A549 (cell line): ENCODE measurements around the gene FAM171A1. TPM values are rescaled to one million over a fixed set of nuclear protein-coding genes. Genes with fewer than 3 reads are reported as not detected.

ENCODE experiments used
- ATAC-seq, 2 experiments: fragments of 200-7000 bp in 1 of 2; fragments of >200 bp in 1 of 2; cut with Nextera tagmentation in 1 of 2; cut with Tn5 transposase in 1 of 2; 3 replicates each; pipeline versions ENCODE4 v1.8.0 to v1.9.1; 2018 to 2020; ENCODE audit warnings: mild to moderate bottlenecking in 1 of 2, moderate library complexity in 1 of 2
- CTCF ChIA-PET: fragments of 300-600 bp; sonication (Branson Sonifier 250); formaldehyde crosslinking; extraction: SDS; loops from one replicate; lab custom pipeline; 2021; ENCODE audit warnings: antibody characterized with exemption, inconsistent platforms; lab: Yijun Ruan, JAX
- POLR2A ChIA-PET: fragments of 350-600 bp; formaldehyde crosslinking; extraction: SDS; loops from one replicate; lab custom pipeline; 2021; ENCODE audit warnings: antibody characterized with exemption, inconsistent platforms; lab: Yijun Ruan, JAX
- DNase-seq, 2 experiments: peaks; one replicate each; pipeline versions ENCODE4 v3.0.0 to v3.0.0-alpha.2; 2011 to 2016; ENCODE audit warnings: low read depth in 1 of 2, low spot score in 1 of 2
- FAIRE-seq: peaks from 2 replicates; lab custom pipeline; 2011; peaks lifted over from hg19 to GRCh38; lab: Jason Lieb, UNC
- H3K27ac ChIP-seq, 2 experiments: fragments of >200 bp; sonication (Bioruptor Twin); formaldehyde crosslinking; 3 replicates each; pipeline ENCODE4 v1.5.1; 2016 to 2017
- H3K4me1 ChIP-seq: fragments of >200 bp; sonication (Bioruptor Twin); formaldehyde crosslinking; 3 replicates; pipeline ENCODE4 v1.6.1; 2016
- H3K4me2 ChIP-seq: fragments of >200 bp; sonication (Bioruptor Twin); formaldehyde crosslinking; 3 replicates; pipeline ENCODE4 v1.6.1; 2016
- H3K4me3 ChIP-seq: fragments of >200 bp; sonication (Bioruptor Twin); formaldehyde crosslinking; 3 replicates; pipeline ENCODE4 v1.5.1; 2016
- H3K9me3 ChIP-seq: fragments of >200 bp; sonication (Bioruptor Twin); formaldehyde crosslinking; 3 replicates; pipeline ENCODE4 v1.6.1; 2016
- CBX2 ChIP-seq: fragments of 200-600 bp; sonication (generic); IDR thresholded peaks from 2 replicates; pipeline ENCODE4 v1.6.1; 2016; ENCODE audit warnings: low read depth, mild to moderate bottlenecking, borderline replicate concordance
- CBX8 ChIP-seq: fragments of 200-600 bp; sonication (generic); IDR thresholded peaks from 2 replicates; pipeline ENCODE4 v1.6.1; 2016
- CEBPB ChIP-seq, 2 experiments: fragments of >200 bp in 1 of 2; sonication (Bioruptor Twin) in 1 of 2; formaldehyde crosslinking in 1 of 2; IDR thresholded peaks; 2 replicates each; pipeline ENCODE4 v1.6.1; 2012 to 2016
- CHD2 ChIP-seq: fragments of 150-350 bp; IDR thresholded peaks from 2 replicates; pipeline ENCODE4 v1.6.1; 2014; ENCODE audit warnings: low read length; ENCODE audit not compliant: partially characterized antibody
- EHF ChIP-seq: fragments of 250-450 bp; sonication (Bioruptor Pico); IDR thresholded peaks from 2 replicates; pipeline ENCODE4 v1.5.0; 2020; ENCODE audit warnings: mild to moderate bottlenecking
- EHMT2 ChIP-seq: fragments of 200-600 bp; sonication (generic); IDR thresholded peaks from 2 replicates; pipeline ENCODE4 v1.6.1; 2016; ENCODE audit warnings: antibody characterized with exemption, low read depth, mild to moderate bottlenecking, moderate library complexity
- EP300 ChIP-seq, 2 experiments: fragments of >200 bp; sonication (Bioruptor Twin); formaldehyde crosslinking; IDR thresholded peaks; 2 replicates in 1 of 2; 3 replicates in 1 of 2; pipeline ENCODE4 v1.6.1; 2016 to 2017
- FOSB ChIP-seq: fragments of 250-450 bp; sonication (Bioruptor Pico); IDR thresholded peaks from 2 replicates; pipeline ENCODE4 v1.5.0; 2020; ENCODE audit warnings: mild to moderate bottlenecking, moderate library complexity
- FOSL2 ChIP-seq, 2 experiments: fragments of 450-650 bp in 1 of 2; fragments of >200 bp in 1 of 2; sonication (Bioruptor Twin) in 1 of 2; formaldehyde crosslinking; IDR thresholded peaks; 2 replicates each; pipeline versions ENCODE4 v1.5.0 to v1.6.1; 2016 to 2020; ENCODE audit warnings: mild to moderate bottlenecking in 1 of 2, moderate library complexity in 1 of 2
- FOXS1 ChIP-seq: fragments of 250-450 bp; sonication (Bioruptor Pico); IDR thresholded peaks from 2 replicates; pipeline ENCODE4 v1.5.0; 2020; ENCODE audit warnings: mild to moderate bottlenecking, moderate library complexity
- HEYL ChIP-seq: fragments of 250-450 bp; sonication (Bioruptor Pico); IDR thresholded peaks from 2 replicates; pipeline ENCODE4 v1.8.0; 2021; ENCODE audit warnings: mild to moderate bottlenecking, moderate library complexity
- HOXB13 ChIP-seq: fragments of 250-450 bp; sonication (Bioruptor Pico); IDR thresholded peaks from 2 replicates; pipeline ENCODE4 v1.5.0; 2020; ENCODE audit warnings: low read depth, mild to moderate bottlenecking, moderate library complexity
- HOXB5 ChIP-seq: fragments of 250-450 bp; sonication (Bioruptor Pico); IDR thresholded peaks from 2 replicates; pipeline ENCODE4 v1.5.0; 2020; ENCODE audit warnings: mild to moderate bottlenecking, moderate library complexity
- JUN ChIP-seq, 2 experiments: fragments of >200 bp; sonication (Bioruptor Twin); formaldehyde crosslinking; IDR thresholded peaks; 2 replicates in 1 of 2; 3 replicates in 1 of 2; pipeline ENCODE4 v1.6.1; 2016 to 2017
- JUNB ChIP-seq: fragments of >200 bp; sonication (Bioruptor Twin); formaldehyde crosslinking; IDR thresholded peaks from 2 replicates; pipeline ENCODE4 v1.6.1; 2016
- KDM1A ChIP-seq: fragments of 200-600 bp; sonication (generic); IDR thresholded peaks from 2 replicates; pipeline ENCODE4 v1.6.1; 2016; ENCODE audit warnings: low read depth, mild to moderate bottlenecking
- MAFK ChIP-seq: fragments of 450-650 bp; IDR thresholded peaks from 2 replicates; pipeline ENCODE4 v1.6.1; 2014; ENCODE audit not compliant: partially characterized antibody
- MAZ ChIP-seq: fragments of 150-350 bp; IDR thresholded peaks from 2 replicates; pipeline ENCODE4 v1.6.1; 2014; ENCODE audit warnings: antibody characterized with exemption, low read depth, low read length, borderline replicate concordance
- MYC ChIP-seq: IDR thresholded peaks from 2 replicates; pipeline ENCODE4 v1.6.1; 2012; ENCODE audit warnings: mild to moderate bottlenecking, inconsistent platforms, low read length, improper control_type of control experiment, borderline replicate concordance
- NFE2L2 ChIP-seq: fragments of 150-350 bp; conservative IDR thresholded peaks from 2 replicates; pipeline ENCODE4 v1.6.1; 2014; ENCODE audit warnings: low read length
- NPAS2 ChIP-seq: fragments of 250-450 bp; sonication (Bioruptor Pico); IDR thresholded peaks from 2 replicates; pipeline ENCODE4 v1.8.0; 2022; ENCODE audit warnings: mild to moderate bottlenecking, moderate library complexity, borderline replicate concordance
- POLR2A ChIP-seq: IDR thresholded peaks from 2 replicates; pipeline ENCODE4 v1.6.1; 2012; ENCODE audit warnings: mild to moderate bottlenecking, low read length
- POLR2AphosphoS2 ChIP-seq: conservative IDR thresholded peaks from 2 replicates; pipeline ENCODE4 v1.6.1; 2012; ENCODE audit warnings: low read length, improper control_type of control experiment, inconsistent platforms
- RARB ChIP-seq: fragments of 250-450 bp; sonication (Bioruptor Pico); IDR thresholded peaks from 2 replicates; pipeline ENCODE4 v1.8.0; 2021; ENCODE audit warnings: mild to moderate bottlenecking, moderate library complexity
- SMC3 ChIP-seq: fragments of >200 bp; sonication (Bioruptor Twin); formaldehyde crosslinking; IDR thresholded peaks from 3 replicates; pipeline ENCODE4 v1.6.1; 2018; ENCODE audit warnings: inconsistent platforms
- SREBF2 ChIP-seq: fragments of 450-650 bp; IDR thresholded peaks from 2 replicates; pipeline ENCODE4 v1.6.1; 2014; ENCODE audit warnings: mild to moderate bottlenecking, moderate library complexity
- TP53 ChIP-seq: fragments of 250-450 bp; sonication (Bioruptor Pico); IDR thresholded peaks from 2 replicates; pipeline ENCODE4 v1.5.0; 2021; ENCODE audit warnings: mild to moderate bottlenecking, moderate library complexity
- ZC3H11A ChIP-seq: fragments of 450-650 bp; IDR thresholded peaks from 2 replicates; pipeline ENCODE4 v1.6.1; 2014; ENCODE audit warnings: antibody characterized with exemption, mild to moderate bottlenecking
- ZFP36 ChIP-seq: fragments of 450-650 bp; IDR thresholded peaks from 2 replicates; pipeline ENCODE4 v1.6.1; 2014; ENCODE audit warnings: borderline replicate concordance; ENCODE audit not compliant: partially characterized antibody
- ZNF302 ChIP-seq: fragments of 250-450 bp; sonication (Bioruptor Pico); IDR thresholded peaks from 2 replicates; pipeline ENCODE4 v1.9.0; 2021; ENCODE audit warnings: inconsistent platforms, mild to moderate bottlenecking, moderate library complexity
- WGBS: methylation state at CpG from one replicate; pipeline ENCODE4 v1.1.6; 2017; ENCODE audit errors: missing lambda C conversion rate; 5-methylcytosine and 5-hydroxymethylcytosine counted together
- polyA plus RNA-seq, 4 experiments: library from polyadenylated mRNA; depleted of rRNA in 3 of 4; stranded (reverse); fragments of >200 nt; fragmentation: RNase III in 1 of 4; extraction: RNeasy Plus Mini Kit Qiagen cat#74134 plus additional on column Dnase treatment in 1 of 4; gene quantifications; 2 replicates in 3 of 4; 3 replicates in 1 of 4; pipeline ENCODE4 v1.2.3, GENCODE V29; 2011 to 2017
- TF ChIP-seq, protein P1 (sequence below): IDR thresholded peaks from 2 replicates; pipeline ENCODE4 v1.6.1; 2012
- TF ChIP-seq, protein P2 (sequence below): fragments of 450-650 bp; IDR thresholded peaks from 2 replicates; pipeline ENCODE4 v1.6.1; 2014; ENCODE audit warnings: antibody characterized with exemption
- TF ChIP-seq, protein P3 (sequence below): fragments of 250-450 bp; sonication (Bioruptor Pico); IDR thresholded peaks from 2 replicates; pipeline ENCODE4 v1.5.0; 2021; ENCODE audit warnings: mild to moderate bottlenecking, moderate library complexity, borderline replicate concordance

FAM171A1 gene
- polyA plus RNA-seq, 2 of the 4 experiments (the other 2 are of a cell fraction) = 13.8 to 15.2 TPM

DNA sequence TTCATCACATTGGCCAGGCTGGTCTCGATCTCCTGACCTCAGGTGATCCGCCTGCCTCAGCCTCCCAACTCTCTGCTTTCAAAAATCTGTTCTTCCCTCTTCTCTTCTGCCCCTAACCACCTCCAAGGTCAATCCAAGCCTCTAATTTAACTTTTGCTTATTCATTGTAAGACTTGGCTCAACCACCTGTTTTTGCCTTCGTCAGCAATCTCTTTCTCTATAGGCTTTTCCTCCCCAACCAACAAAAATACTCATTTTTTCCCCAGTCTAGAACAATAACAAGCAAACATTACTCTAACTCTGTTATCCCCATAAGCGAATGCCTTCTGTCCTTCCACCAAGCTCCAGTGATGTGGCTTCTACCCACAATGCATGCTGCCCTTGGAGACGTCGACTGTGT, 112.8 kb downstream of the FAM171A1 start:
- Histone ChIP-seq H3K4me3 (no peak overlapping the region), H3K4me2 (no peak overlapping the region), H3K4me1 (no peaks in the 10 kb centered on the region), H3K9me3 (no peaks in the 10 kb centered on the region), H3K27ac (no peak overlapping the region)
- ChIA-PET POLR2A (no interaction called here), CTCF (interaction anchor here (1.0 kb wide), 1 partner anchor 48 kb away, joined by 3 read pairs; no protein-coding TSS in a partner anchor)
- TF ChIP-seq MAFK = peak; percentile 31
- no peak for TF ChIP-seq KDM1A
- no peak for TF ChIP-seq FOSB (CRISPR knock-in tag)
- ATAC-seq = no peak
- 91% methylated on average over 6 of the region's 6 CpGs for WGBS
- no peak for DNase-seq
- FAIRE-seq = no peak

DNA sequence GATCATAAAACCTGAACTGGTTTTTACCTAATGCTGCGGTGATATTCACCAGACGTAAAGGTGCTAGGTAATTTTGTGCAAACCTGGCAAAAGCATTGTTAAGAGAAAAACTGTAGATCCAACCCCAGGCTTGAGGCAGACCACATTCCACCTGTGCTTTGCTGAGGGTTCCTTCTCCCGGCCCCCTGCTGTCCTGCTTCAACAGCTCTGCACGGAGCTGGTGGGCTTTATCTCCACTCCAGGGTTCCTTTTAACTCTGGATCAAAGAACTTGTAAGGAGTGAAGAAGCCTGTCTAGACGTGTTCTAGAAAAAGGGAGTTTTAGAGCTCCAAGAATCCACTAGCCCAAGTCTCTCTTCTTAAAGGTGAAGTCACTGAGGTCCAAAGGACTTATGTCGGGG, 115.1 kb downstream of the FAM171A1 start:
- no peak for FAIRE-seq
- no peak for ATAC-seq
- H3K27ac ChIP-seq = no peak overlapping the region
- H3K4me3 ChIP-seq = no peak overlapping the region
- CTCF ChIA-PET = interaction anchor here (0.5 to 0.9 kb wide), 2 partner anchors 9 to 59 kb away, joined by 3 to 4 read pairs; no protein-coding TSS in a partner anchor
- no peak for TF ChIP-seq FOXS1 (CRISPR knock-in tag)
- no peak for TF ChIP-seq HEYL
- TF ChIP-seq ZNF302 (CRISPR knock-in tag) = no peak
- no peak for TF ChIP-seq POLR2AphosphoS2
- no peak for TF ChIP-seq EHF (CRISPR knock-in tag)
- TF ChIP-seq CEBPB (IDR thresholded peaks at IDR 0.05) = no peak
- no peak for TF ChIP-seq NPAS2 (CRISPR knock-in tag)
- no peak for TF ChIP-seq TP53
- no peak for TF ChIP-seq JUNB
- no peak for TF ChIP-seq MAZ
- TF ChIP-seq FOSB (CRISPR knock-in tag) = no peak
- TF ChIP-seq, protein P1, sequence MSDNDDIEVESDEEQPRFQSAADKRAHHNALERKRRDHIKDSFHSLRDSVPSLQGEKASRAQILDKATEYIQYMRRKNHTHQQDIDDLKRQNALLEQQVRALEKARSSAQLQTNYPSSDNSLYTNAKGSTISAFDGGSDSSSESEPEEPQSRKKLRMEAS = no peak
- TF ChIP-seq CBX8 = no peak
- no peak for TF ChIP-seq EP300 (IDR thresholded peaks at IDR 0.05)
- no peak for TF ChIP-seq CBX2
- no peak for TF ChIP-seq JUN (IDR thresholded peaks at IDR 0.05)
- TF ChIP-seq, all 56 proteins: peak for 0
- POLR2A ChIA-PET = no interaction called here
- no peaks in the 10 kb centered on the region for H3K4me1 ChIP-seq
- DNase-seq = no peak
- H3K9me3 ChIP-seq = no peaks in the 10 kb centered on the region
- WGBS = 86% methylated on average over 6 of the region's 6 CpGs
- no peak overlapping the region for H3K4me2 ChIP-seq

DNA sequence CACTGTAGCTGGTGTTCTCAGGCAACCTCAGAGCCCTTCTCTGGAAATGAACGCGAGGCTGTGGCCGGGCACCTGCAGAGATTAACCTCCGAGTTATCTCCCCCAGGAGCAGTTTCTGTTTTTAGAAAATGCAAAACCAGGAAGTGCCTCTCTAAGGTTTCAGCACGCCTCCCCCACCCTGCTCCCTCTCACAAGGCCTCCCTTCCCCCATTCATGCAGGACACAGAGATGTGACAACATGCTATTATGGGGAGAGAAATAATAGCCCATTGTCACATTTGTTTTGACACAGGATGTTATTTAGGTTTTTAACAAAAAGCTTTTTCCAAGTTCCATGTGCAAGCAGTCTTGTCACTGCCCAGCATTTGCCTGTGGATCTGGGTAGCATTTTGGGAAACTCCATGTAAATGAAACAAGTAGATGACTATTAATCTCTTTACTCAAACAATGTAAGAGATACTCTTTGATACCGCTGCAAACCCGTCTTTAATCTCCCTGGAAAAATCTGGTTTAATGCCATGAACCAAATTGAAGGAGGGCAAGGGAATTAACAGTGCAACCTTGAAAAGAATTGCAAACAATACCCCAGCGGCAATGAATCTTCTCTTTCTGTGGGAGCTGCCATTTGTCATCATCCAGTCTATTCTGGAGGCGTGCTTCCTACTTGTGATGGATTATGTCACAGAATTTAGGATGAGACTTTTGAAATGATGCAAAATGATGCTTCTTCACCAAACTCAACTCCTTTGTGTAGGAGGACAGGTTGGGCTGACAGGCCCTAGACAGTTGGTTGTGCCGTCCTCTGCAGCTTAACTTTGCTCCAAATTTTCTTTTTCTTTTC, 116.1 kb downstream of the FAM171A1 start:
- no peak overlapping the region for H3K27ac ChIP-seq
- WGBS = 95% methylated on average over 10 of the region's 10 CpGs
- H3K4me2 ChIP-seq = no peak overlapping the region
- TF ChIP-seq HOXB5 (CRISPR knock-in tag) = no peak
- no peak for TF ChIP-seq RARB (CRISPR knock-in tag)
- TF ChIP-seq HOXB13 (CRISPR knock-in tag) = no peak
- TF ChIP-seq, protein P2, sequence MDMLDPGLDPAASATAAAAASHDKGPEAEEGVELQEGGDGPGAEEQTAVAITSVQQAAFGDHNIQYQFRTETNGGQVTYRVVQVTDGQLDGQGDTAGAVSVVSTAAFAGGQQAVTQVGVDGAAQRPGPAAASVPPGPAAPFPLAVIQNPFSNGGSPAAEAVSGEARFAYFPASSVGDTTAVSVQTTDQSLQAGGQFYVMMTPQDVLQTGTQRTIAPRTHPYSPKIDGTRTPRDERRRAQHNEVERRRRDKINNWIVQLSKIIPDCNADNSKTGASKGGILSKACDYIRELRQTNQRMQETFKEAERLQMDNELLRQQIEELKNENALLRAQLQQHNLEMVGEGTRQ = no peak
- TF ChIP-seq MYC = no peak
- TF ChIP-seq EP300 (IDR thresholded peaks at IDR 0.05) = no peak
- no peak for TF ChIP-seq MAFK
- TF ChIP-seq, protein P3, sequence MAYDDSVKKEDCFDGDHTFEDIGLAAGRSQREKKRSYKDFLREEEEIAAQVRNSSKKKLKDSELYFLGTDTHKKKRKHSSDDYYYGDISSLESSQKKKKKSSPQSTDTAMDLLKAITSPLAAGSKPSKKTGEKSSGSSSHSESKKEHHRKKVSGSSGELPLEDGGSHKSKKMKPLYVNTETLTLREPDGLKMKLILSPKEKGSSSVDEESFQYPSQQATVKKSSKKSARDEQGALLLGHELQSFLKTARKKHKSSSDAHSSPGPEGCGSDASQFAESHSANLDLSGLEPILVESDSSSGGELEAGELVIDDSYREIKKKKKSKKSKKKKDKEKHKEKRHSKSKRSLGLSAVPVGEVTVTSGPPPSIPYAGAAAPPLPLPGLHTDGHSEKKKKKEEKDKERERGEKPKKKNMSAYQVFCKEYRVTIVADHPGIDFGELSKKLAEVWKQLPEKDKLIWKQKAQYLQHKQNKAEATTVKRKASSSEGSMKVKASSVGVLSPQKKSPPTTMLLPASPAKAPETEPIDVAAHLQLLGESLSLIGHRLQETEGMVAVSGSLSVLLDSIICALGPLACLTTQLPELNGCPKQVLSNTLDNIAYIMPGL (CRISPR knock-in tag) = no peak
- no peak for TF ChIP-seq FOSL2 (IDR thresholded peaks at IDR 0.05)
- TF ChIP-seq FOSL2 (CRISPR knock-in tag; IDR thresholded peaks at IDR 0.05) = no peak
- no peak for TF ChIP-seq SMC3
- TF ChIP-seq NFE2L2 = no peak
- TF ChIP-seq POLR2A = no peak
- no peak for TF ChIP-seq SREBF2
- TF ChIP-seq POLR2AphosphoS2 = no peak
- TF ChIP-seq FOXS1 (CRISPR knock-in tag) = no peak
- no peak for TF ChIP-seq ZC3H11A
- TF ChIP-seq EHMT2 = no peak
- no peak for TF ChIP-seq ZFP36
- no peak for TF ChIP-seq CHD2
- FAIRE-seq (no peak), ATAC-seq (no peak), DNase-seq (no peak)
- POLR2A ChIA-PET = no interaction called here
- CTCF ChIA-PET = interaction anchor here (0.6 to 0.9 kb wide), 2 partner anchors 10 to 204 kb away, joined by 3 read pairs; no protein-coding TSS in a partner anchor
- no peaks in the 10 kb centered on the region for H3K9me3 ChIP-seq
- no peak overlapping the region for H3K4me3 ChIP-seq
- no peaks in the 10 kb centered on the region for H3K4me1 ChIP-seq
